Ovary (tissue), 3 donors: ENCODE results near the gene NAV2.

Experiments
- POLR2A ChIP-seq: fragments of 450-650 bp; IDR thresholded peaks from one replicate; pipeline ENCODE4 v1.6.1; 2017; ENCODE audit warnings: antibody characterized with exemption, mild to moderate bottlenecking, moderate library complexity
- TF ChIP-seq, protein P1 (sequence below), 3 donors: fragments of 450-650 bp in 2 of 3; fragments of 200-600 bp in 1 of 3; IDR thresholded peaks; one replicate each; pipeline versions ENCODE4 v1.5.1 to v1.8.0; 2016 to 2022; ENCODE audit warnings: antibody characterized with exemption in 3 of 3, mild to moderate bottlenecking in 1 of 3
- donor health status: DM: no; HTN: no; CAD: no.

DNA sequence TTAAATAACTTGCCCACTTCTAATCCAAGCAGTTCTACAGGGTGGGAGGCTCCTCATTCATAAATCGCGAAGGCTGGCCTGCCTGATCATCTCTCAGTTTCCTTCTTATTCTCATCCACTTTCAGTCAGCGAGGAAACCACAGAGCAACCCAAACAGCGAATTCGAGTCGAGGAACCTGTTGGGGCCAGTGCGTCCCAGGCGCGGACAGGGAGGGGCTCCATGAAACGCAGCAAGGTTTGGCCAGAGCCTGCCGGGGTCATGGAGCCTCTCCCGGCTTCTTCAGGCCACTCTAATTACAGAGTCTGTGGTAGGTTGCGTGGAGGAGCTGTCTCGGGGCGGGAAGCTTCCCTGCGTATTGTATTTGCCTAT, 741 bp upstream of the NAV2 start:
- TF ChIP-seq, protein P1, sequence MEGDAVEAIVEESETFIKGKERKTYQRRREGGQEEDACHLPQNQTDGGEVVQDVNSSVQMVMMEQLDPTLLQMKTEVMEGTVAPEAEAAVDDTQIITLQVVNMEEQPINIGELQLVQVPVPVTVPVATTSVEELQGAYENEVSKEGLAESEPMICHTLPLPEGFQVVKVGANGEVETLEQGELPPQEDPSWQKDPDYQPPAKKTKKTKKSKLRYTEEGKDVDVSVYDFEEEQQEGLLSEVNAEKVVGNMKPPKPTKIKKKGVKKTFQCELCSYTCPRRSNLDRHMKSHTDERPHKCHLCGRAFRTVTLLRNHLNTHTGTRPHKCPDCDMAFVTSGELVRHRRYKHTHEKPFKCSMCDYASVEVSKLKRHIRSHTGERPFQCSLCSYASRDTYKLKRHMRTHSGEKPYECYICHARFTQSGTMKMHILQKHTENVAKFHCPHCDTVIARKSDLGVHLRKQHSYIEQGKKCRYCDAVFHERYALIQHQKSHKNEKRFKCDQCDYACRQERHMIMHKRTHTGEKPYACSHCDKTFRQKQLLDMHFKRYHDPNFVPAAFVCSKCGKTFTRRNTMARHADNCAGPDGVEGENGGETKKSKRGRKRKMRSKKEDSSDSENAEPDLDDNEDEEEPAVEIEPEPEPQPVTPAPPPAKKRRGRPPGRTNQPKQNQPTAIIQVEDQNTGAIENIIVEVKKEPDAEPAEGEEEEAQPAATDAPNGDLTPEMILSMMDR (IDR thresholded peaks at IDR 0.05), result no peak
- TF ChIP-seq POLR2A, result no peak
